ENCODE results near the gene GLI1.
"Not testable (repeated sequence)": the region's sequence is repeated elsewhere in the genome, so short reads cannot be mapped to it uniquely, and the experiment has no call there.

The GLI1 gene

GRCh38 chr12:57441846-57442427 lies 17.6 kb upstream of the GLI1 start:
- DNase-seq (ENCODE audit: low spot score) = no peak

DNA sequence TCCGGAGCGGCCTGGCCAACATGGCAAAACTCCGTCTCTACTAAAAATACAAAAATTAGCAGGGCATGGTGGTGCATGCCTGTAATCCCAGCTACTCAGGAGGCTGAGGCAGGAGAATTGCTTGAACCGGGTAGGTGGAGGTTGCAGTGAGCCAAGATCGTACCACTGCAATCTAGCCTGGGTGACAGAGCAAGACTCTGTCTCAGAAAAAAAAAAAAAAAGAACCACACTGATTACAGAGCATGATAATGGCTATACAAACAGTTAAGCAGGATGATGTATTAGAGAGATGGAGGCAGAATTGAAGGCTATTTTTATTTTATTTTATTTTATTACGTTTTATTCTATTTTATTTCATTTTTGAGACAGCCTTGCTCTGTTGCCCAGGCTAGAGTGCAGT lies 15.2 kb upstream of the GLI1 start:
- not testable (repeated sequence) for DNase-seq (ENCODE audit: low spot score)

GRCh38 chr12:57444744-57445143 lies 14.8 kb upstream of the GLI1 start:
- no peak for DNase-seq (ENCODE audit: low spot score)

GRCh38 chr12:57446292-57446960 lies 13.2 kb upstream of the GLI1 start:
- no peak for DNase-seq (ENCODE audit: low spot score)

GRCh38 chr12:57448669-57449068 lies 10.9 kb upstream of the GLI1 start:
- DNase-seq (ENCODE audit: low spot score) = no peak

GRCh38 chr12:57449375-57449774 lies 10.2 kb upstream of the GLI1 start:
- no peak for DNase-seq (ENCODE audit: low spot score)

- no peak for DNase-seq (ENCODE audit: low spot score)
Observed at GRCh38 chr12:57450057-57450456, 9.5 kb upstream of the GLI1 start.

DNA sequence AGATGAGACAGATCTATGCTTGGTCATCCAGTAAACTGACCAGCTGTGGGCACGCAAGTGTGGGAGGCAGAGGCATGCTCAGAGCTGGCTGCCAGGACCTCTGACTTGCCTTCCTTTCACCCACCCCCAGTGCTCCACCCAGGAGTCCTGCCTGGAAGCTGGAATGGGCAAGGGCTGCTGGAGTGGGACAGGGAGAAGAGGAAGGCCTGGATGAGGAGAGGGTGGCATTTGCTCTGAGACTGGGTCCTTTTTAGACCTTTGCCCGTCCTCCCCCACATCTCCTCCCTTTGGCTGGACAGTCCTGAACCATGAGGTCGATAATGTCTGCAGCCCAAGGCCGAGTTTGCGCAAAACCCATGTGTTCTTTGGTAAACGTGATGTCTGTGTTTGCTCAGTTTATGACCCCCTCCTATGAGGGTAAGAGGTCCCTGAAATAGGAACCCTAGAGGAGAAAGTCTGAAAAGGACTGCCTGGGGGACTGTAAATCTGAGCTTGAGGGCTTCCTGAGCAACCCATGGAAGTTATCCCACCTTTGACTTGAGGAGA lies 8.3 kb upstream of the GLI1 start:
- no peak for DNase-seq (ENCODE audit: low spot score)

DNA sequence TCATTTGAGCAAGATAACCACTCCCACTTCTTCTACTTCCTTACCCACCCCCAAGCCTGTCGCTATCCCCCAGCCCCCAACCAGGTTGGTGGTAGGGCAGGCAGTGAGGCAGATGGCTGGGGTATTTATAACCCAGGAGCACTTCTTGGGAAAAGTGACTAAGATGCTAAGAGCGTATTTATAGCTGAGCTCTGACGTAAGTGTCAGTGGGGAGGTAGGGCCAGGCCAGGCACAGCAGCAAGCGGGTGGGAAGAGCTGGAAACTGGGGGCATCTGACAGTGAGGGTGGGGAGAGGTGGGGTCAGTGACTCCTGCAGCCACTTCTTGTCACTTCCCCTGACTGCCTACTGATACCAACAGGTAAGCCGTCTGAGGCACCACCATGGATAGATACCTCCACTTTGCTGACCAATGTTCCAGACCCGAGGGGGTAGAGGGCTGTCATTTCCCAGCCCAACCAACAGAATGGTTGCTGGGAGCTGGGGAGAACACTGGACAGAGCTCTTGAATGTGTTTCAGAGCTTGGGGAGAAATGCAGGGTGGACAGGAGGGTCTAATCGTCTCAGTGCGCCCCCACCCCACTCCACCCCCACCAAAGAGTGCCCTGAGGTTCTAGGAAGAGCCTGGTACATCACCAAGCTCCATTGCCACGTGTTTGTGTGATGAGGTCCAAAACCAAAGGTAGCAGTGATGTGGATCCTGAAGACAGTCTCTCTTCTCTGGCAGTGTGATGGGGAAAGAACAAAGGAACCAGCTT lies 7.2 kb upstream of the GLI1 start:
- DNase-seq (ENCODE audit: low spot score) = peak; percentile 71

- peak; percentile 50 for DNase-seq (ENCODE audit: low spot score)
Observed at GRCh38 chr12:57452937-57453509, 6.6 kb upstream of the GLI1 start.

DNA sequence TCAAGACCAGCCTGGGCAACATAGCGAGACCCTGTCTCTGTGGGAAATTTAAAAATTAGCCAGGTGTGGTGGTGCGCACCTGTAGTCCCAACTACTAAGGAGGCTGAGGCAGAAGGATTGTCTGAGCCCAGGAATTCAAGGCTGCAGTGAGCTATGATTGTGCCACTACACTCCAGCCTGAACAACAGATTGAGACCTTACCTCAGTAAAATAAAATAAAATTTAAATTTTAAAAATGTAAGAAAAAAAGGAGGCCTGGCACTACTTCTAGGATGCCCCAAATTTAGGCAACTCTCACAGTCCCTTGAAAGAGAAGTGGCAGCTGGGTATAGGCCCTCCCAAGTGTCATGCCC lies 5.4 kb upstream of the GLI1 start:
- DNase-seq (ENCODE audit: low spot score) = no peak

DNA sequence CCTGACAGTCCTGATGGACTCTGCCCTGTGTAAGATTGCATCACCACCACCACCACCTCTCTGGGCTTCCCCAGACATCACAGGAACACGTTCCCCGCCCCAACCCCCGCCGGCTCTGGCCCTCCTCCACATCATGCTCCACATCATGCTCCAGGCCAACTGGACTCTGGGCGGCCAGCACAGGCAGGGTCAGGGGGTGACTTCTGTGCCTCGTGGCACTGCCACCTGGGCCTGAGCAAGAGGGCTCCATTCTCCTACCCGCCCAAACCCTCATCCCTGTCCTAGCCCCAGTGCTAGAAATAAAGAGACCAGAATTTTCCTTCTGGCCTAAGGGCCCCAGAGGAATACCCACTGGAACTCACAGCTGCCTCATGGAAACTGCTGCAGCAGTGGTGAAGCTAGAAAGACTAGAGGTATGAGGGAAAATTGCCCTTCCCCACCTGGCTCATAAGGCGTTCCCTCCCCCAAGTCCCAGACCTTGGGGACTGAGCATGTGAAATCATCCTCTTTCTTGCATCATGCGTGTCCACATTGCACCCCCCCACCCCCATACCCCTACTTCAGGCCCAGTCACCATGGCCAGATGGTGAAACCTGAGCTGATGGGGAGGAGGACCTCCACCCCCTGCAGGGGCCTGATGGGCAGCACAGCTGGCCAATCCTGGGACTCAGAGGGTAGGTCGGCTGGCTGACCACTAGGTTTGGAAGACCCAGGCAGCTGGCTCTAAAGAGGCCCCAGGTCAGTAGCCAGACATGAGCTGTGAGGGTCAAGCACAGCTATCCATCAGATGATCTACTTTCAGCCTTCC lies 4.8 kb upstream of the GLI1 start, which contains the start of gene INHBE:
INHBE (plus strand) TSS at position 742 of the 808 bp plus-strand sequence. CDS start 230 bp downstream, outside the sequence.
- DNase-seq (ENCODE audit: low spot score) = no peak

DNA sequence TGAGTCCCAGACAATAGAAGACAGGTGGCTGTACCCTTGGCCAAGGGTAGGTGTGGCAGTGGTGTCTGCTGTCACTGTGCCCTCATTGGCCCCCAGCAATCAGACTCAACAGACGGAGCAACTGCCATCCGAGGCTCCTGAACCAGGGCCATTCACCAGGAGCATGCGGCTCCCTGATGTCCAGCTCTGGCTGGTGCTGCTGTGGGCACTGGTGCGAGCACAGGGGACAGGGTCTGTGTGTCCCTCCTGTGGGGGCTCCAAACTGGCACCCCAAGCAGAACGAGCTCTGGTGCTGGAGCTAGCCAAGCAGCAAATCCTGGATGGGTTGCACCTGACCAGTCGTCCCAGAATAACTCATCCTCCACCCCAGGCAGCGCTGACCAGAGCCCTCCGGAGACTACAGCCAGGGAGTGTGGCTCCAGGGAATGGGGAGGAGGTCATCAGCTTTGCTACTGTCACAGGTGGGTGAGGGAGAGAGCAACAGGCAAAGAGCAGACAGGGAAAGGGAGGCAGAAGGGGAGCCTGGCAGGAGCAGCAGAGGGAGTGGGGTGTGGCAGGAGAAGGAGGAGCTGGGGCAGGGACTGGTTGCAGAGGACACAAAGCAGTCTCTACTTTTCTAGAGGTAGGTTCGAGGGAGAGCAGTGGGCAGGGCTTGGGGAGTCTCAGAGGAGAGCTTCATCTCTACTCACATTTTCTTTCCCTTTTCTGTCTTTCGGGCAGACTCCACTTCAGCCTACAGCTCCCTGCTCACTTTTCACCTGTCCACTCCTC lies 4.0 kb upstream of the GLI1 start:
- no peak for DNase-seq (ENCODE audit: low spot score)

GRCh38 chr12:57456145-57456700 lies 3.4 kb upstream of the GLI1 start:
- DNase-seq (ENCODE audit: low spot score) = no peak

GRCh38 chr12:57456737-57457490 lies 2.7 kb upstream of the GLI1 start:
- no peak for DNase-seq (ENCODE audit: low spot score)

DNA sequence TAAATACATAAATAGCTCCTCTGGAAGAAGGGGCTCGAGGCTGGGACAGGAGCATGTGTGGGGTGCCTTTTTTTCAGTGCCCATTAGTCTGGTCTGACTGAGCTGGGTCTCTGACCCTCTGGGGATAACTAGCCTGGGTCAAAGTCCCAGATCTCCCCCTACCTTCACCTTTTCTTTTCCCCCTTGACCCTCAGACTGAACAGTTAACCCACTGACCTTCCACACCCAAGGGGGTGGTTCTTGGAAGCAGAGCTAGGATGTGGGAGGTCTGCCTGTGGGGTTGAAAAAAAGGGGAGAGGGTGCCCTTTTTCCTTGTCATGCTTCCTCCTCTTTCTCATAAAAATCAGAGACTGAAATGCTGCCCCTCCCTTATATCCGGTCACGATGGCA lies 925 bp upstream of the GLI1 start:
- no peak for DNase-seq (ENCODE audit: low spot score)

GRCh38 chr12:57459055-57459749 lies 383 bp upstream of the GLI1 start:
- DNase-seq (ENCODE audit: low spot score) = peak; percentile 91

DNA sequence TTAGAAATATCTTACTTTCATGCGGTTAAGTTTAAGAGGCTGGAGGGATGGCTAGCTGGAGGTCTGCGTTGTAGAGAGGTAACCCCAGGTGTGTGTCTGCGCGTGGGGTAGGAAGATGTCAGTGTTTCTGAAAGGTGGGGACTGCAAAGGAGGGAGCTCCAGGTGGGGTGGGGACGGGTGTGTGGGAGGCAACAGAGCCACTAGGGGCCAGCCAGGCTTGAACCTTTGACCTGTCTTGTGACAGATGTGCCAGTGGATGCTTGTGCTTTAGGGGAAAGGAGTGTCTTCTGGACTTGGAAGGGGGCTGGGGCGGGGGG lies 841 bp downstream of the GLI1 start:
- DNase-seq (ENCODE audit: low spot score) = no peak

DNA sequence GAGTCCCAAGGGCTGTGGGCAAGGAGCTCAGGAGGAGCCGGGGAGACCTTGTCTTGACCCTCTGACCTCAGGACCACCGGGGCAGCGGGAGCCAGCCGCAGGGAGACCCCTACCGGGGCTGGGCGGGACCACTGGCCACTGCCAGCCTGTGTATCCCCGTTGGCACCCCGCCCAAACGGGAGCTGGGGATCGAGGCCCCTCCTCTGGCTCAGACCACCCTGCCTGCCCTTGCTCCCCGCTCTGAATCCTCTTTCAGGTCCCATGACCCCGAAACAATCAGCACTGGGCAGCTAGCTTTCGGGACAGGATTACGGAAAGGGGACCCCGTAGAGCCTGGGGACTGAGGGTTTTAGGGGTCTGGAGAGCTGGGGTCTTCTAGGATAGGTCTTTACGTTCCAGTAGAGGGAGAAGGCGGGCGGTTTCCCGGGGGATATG lies 1.3 kb downstream of the GLI1 start:
- no peak for DNase-seq (ENCODE audit: low spot score)

Measured in putamen (tissue), 1 donor.